Measurements from ENCODE around the gene ANTXR2.
"Not testable (repeated sequence)": the region's sequence is repeated elsewhere in the genome, so short reads cannot be mapped to it uniquely, and the experiment has no call there.

Gene ANTXR2

GRCh38 chr4:80015407-80016189, 57.4 kb downstream of the ANTXR2 start:
- no peak for DNase-seq

- no peak for DNase-seq
Measured at GRCh38 chr4:80014531-80014930, 58.5 kb downstream of the ANTXR2 start.

GRCh38 chr4:80012291-80012690, 60.7 kb downstream of the ANTXR2 start:
- no peak for DNase-seq

- no peak for DNase-seq
Measured at GRCh38 chr4:80011636-80012236, 61.3 kb downstream of the ANTXR2 start.

GRCh38 chr4:80010316-80010715, 62.7 kb downstream of the ANTXR2 start:
- peak; percentile 45 for DNase-seq

- no peak for DNase-seq
Measured at GRCh38 chr4:80009806-80010205, 63.2 kb downstream of the ANTXR2 start.

- DNase-seq, result no peak
Measured at GRCh38 chr4:80008971-80009370, 64.1 kb downstream of the ANTXR2 start.

GRCh38 chr4:80008351-80008750, 64.7 kb downstream of the ANTXR2 start:
- no peak for DNase-seq

GRCh38 chr4:80007745-80008149, 65.3 kb downstream of the ANTXR2 start:
- DNase-seq, result no peak

- peak; percentile 80 for DNase-seq
Measured at GRCh38 chr4:80006935-80007744, 65.9 kb downstream of the ANTXR2 start.

- DNase-seq, result no peak
Measured at GRCh38 chr4:80005863-80006262, 67.2 kb downstream of the ANTXR2 start.

- no peak for DNase-seq
Measured at GRCh38 chr4:80004319-80004718, 68.7 kb downstream of the ANTXR2 start.

- not testable (repeated sequence) for DNase-seq
Measured at GRCh38 chr4:80002559-80002958, 70.5 kb downstream of the ANTXR2 start.

- DNase-seq, result not testable (repeated sequence)
Measured at GRCh38 chr4:79999048-79999447, 74.0 kb downstream of the ANTXR2 start.

GRCh38 chr4:79998201-79998600, 74.8 kb downstream of the ANTXR2 start:
- DNase-seq, result no peak

- no peak for DNase-seq
Measured at GRCh38 chr4:79996851-79997250, 76.2 kb downstream of the ANTXR2 start.

GRCh38 chr4:79993476-79993875, 79.6 kb downstream of the ANTXR2 start:
- DNase-seq, result no peak

- no peak for DNase-seq
Measured at GRCh38 chr4:79991601-79992000, 81.4 kb downstream of the ANTXR2 start.

- not testable (repeated sequence) for DNase-seq
Measured at GRCh38 chr4:79991100-79991499, 81.9 kb downstream of the ANTXR2 start.

- no peak for DNase-seq
Measured at GRCh38 chr4:79987401-79987800, 85.6 kb downstream of the ANTXR2 start.

GRCh38 chr4:79983431-79983830, 89.6 kb downstream of the ANTXR2 start:
- DNase-seq, result no peak

- no peak for DNase-seq
Measured at GRCh38 chr4:79982601-79983322, 90.3 kb downstream of the ANTXR2 start.

- DNase-seq, result no peak
Measured at GRCh38 chr4:79980448-79980847, 92.6 kb downstream of the ANTXR2 start.
